AG08396 (cell line): ENCODE results near the gene NODAL.

Experiments
- DNase-seq: peaks from one replicate; pipeline ENCODE4 v3.0.0; 2012; ENCODE audit warnings: low spot score, mixed read lengths

The NODAL gene

DNA sequence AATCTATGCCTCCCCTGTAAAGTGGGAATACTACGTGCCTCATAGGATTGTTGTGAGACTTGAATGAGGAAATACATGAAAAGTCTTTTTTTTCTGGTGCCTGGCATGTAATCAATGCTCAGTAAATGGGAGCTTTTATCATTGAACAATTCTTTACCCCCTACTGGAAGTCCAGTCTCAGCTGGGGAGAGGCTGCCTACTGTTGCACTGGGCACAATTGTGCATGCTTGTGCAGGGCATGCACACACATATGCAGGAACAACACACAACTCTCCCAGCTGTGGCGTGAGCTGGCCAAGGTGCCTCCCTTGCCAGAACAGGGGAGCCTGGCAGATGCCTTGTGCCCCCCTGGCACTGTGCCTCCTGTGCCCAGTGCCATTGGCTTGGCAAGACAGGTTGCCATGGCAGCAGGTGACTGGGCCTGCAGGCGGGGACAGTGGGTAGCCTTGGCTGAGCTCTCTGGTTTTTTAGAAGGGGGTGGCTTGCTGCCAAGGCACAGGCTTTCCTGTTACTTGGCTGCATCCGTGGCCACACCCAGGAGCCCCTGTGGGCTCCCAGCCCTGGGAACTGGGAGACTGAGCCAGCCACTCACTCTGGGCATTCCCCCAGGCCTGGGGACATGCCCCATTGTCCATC is 21.0 kb upstream of the NODAL start:
- no peak for DNase-seq

DNA sequence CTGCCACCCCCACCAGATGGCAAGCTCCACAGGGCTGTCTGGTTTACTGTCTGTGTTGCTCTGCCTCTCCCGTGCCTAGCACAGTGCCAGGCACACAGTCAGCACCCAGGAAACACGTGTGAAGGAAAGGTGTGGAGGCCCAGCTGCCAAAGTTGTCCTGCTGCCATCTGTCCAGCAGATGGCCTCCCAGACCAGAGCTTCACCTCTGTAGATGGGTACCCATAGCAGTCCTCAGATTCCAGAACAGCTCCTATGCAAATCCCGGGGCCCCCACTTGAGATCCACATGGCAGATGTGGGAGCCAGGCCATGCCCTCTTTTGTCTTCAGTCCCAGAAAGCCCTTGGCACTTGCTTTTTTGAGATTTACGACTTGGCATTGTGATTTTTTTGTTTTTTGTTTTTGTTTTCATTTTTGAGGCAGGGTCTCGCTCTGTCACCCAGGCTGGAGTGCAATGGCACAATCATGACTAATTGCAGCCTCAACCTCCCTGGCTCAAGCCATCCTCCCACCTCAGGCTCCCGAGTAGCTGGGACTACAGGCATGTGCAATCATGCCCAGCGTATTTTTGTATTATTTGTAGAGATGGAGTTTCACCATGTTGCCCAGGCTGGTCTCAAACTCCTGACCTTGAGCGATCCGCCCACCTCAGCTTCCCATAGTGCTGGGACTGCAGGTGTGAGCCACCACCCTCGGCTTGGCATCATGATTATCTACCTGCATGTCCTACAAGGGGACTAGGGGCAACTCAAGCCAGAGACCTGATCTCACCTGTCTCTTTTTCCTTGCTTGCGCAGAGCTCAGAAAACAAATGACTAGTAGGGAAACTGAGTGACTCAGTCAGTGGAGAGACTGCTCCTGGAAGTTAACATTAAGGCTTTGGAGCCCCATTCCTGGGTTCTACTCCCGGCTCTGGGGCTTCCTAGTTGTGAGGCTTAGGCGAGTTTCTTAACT is 20.2 kb upstream of the NODAL start:
- DNase-seq = peak; percentile 84

DNA sequence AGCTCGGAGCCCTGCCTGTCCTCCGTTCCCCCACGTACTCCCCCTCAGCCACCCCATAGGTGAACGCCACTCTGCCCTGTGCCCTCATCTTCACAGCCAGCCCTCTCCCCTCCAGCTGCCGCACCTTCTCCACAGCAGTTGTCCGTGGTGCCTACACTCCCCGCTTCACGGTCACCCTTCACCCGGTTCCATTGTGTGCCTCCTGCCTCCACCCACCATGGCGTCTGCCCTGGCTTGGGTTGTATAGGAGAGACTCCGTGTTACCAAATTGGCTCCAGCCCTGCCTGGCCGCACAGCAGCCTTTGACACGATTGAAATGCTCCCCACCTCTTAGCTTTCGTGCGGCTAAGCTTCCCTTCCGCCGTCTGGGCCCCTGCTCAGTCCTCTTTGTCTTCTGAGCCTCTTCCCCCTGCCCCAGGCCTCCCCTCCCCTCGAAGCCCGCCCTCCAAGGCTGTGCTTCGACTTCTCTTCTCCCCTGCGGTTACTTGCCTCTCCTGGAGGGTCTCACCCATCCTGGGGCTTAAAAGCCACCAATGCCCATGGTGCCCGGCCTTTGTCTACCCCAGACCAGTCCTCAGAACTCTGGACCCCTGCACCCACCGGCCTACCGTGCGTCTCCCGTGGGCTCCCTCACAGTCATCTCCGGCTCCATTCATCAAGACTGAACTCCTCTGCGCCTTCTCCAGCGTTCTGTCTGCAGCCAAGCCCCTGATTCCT is 18.5 kb upstream of the NODAL start:
- no peak for DNase-seq

DNA sequence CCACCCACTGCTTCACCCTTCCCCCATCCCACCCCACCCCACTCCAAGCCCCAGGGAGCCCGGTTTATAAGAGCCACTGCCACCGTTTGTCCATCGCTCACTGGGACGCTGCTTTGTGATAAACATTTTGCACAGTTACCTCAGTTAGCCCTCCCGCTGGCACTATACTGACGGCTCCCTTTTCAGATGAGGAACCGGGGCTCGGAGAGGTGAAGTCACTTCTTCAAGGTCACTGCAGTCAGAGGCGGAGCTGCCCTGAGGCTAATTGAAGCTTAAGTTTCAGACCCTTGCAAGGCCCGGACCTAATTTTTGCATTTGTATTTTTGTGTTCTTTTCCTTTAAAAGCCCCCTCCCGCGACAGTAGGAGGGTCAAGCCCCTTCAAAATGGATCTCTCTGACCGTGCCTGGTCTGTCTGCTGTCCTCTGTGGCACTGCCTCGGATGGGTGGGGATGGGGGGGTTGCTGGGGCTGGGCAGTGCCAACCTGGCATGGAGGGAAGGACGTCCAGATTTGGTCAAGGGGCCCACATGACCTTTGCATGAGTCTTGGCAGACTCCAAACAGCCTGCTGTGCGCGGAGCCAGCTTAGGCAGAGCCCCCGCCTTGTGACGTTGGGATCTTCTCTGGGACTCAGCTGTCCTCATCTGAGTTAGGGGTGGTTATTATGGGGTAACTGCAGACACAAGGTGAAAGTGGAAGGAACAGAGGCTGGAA is 17.7 kb upstream of the NODAL start:
- no peak for DNase-seq

DNA sequence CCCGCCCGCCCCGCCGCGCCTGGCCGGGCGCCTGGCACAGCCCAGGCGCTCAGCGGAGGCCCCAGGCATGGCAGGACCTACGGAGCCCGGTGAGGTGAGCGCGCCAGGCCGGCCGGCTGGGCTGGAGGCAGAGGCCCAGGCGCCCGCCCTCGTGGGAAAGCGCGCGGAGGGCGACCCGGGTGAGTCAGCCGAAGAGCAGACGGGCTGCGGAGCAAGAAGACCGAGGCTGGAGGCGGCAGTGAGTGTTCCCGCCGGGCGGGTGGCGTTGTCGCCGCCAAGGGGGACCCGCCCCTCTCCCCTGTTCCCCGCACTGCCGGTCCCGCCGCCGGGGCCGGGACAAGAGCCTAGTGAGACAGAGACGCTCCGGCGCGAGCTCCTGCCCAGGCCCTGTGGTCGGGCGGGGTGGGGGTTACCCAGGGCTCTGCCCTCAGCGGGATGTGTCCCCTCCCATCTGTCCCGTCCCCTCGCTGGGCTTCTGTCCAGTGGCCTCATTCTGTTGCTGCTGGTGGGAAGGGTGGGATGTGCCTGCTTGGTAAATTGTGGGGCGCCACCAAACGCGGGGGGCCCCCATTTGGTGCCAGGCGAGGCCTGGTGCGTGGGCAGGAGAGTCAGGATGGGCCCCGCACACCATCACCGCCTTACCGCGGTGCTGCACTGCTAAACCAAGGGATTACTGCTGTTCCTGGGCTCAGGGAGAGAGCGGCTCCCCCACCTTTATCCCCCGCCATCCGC is 17.0 kb upstream of the NODAL start:
- peak; percentile 93 for DNase-seq

GRCh38 chr10:70457759-70458305 is 16.4 kb upstream of the NODAL start:
- DNase-seq = no peak

DNA sequence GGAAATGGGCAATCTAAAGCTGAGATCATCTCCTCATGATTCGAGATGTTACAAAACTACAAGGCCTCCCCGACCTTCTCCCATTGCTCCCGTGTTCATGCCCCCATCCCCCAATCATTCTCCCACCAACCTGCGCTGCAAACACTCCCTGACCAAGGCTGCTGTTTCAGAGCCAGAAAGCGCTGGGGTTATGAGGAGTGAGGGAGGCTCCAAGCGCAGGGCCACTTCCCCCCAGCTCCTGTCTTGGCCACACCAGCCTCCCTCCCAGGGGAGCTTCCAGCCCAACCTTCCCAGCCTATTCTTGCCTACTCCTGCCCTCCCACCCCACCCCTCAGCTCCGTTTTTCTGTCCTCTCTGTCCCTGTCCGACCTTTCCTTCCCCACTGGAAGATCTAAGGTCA is 14.7 kb upstream of the NODAL start:
- no peak for DNase-seq

GRCh38 chr10:70455213-70455630 is 13.7 kb upstream of the NODAL start:
- DNase-seq = no peak

GRCh38 chr10:70448236-70448635 is 6.8 kb upstream of the NODAL start:
- peak; percentile 3 for DNase-seq

- DNase-seq = peak; percentile 68
Observed at GRCh38 chr10:70445718-70446657, 4.5 kb upstream of the NODAL start.

DNA sequence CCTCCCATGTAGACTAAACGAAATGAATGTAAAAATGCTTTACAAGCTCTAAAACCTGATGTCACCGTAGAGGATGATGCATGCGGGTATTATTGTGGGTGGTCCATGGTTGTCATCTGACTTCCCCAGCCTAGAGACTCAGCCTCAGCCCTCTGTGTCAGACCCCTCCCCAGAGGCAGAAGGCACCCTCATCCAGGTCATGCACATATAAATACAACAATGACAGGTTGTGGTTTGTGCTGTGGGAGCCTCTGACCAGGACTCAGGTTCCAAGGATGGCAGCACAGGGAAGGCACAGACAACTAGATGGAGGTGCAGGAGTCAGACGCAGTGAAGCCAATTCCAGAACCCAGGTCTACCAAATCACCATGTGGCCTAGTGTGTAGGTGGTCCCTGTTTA is 3.3 kb upstream of the NODAL start:
- DNase-seq = peak; percentile 3

DNA sequence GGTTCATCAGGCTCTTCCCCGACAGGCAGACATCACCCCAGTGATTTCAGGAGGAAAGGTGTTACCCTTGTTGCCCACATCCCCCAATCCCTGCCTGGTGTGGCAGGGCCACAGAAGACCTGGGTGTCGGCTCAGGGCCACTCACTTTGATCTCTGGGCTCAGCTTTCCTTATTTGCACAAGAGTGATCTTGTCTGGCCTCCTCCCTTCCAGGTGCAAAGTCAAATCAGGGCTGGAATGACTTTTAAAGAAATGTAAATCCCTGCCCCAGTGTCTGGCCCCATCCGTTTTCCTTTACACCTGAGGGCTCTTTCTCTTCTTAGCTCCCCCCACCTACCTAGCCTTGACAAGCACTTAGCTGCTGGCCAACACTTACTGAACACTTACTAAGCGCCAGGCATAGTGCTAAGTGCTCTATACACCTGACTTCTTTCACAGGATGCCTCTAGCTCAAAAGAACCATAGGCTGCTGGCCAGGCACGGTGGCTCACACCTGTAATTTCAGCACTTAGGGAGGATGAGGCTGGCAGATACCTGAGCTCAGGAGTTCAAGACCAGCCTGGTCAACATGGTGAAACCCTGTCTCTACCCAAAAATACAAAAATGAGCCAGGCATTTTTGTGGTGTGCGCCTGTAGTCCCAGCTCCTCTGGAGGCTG is 979 bp upstream of the NODAL start:
- DNase-seq = no peak

- no peak for DNase-seq
Observed at GRCh38 chr10:70441895-70442309, 421 bp upstream of the NODAL start.

- DNase-seq = no peak
Observed at GRCh38 chr10:70440296-70441160, 953 bp downstream of the NODAL start.

- no peak for DNase-seq
Observed at GRCh38 chr10:70437721-70438120, 3.8 kb downstream of the NODAL start.

GRCh38 chr10:70435241-70436085 is 6.0 kb downstream of the NODAL start:
- no peak for DNase-seq

DNA sequence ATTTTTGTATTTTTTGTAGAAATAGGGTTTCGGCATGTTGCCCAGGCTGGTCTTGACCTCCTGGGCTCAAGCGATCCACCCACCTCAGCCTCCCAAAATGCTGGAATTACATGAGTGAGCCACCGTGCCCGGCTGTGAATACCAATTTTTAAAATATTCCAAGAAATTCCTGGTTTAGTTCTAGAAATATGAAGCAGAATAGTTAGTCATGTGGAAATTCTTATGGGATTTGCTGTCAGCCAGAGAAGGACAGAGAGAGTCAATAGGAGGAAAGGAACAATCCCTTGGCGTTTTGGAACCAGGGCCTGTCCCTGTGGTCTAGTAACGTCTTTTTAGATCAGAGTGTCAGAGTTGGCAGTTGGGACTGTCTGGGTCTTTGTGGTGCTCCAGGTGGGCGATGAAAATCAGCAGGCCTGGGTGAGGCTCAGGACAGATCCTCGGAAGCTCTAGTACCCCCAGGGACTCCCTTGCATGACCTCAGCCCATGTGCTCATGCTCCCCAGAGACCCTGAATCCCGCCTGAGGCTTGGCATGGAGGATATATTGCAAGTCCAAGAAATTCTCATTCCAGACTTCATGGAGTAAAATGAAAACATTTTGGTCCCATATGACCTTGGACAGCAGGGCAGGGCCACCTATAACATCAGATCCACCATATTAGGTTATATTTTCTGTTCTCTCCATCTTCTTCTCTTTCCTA is 7.8 kb downstream of the NODAL start:
- DNase-seq = no peak
